Measurements from ENCODE around the gene GTF2A2.
A peak's percentile ranks its signal among the peaks of the same experiment; 100 is the strongest.
"Not testable (repeated sequence)": the region's sequence is repeated elsewhere in the genome, so short reads cannot be mapped to it uniquely, and the experiment has no call there.

Gene GTF2A2

GRCh38 chr15:59656897-59657634 is at the start of gene GTF2A2:
Gene GTF2A2 (minus strand): TSS chr15:59657515. CDS start chr15:59652277, 5,238 bp downstream.
- DNase-seq: peak; percentile 97

GRCh38 chr15:59703979-59704796 is 46.9 kb upstream of the GTF2A2 start:
- DNase-seq: no peak

GRCh38 chr15:59702351-59702750 is 45.0 kb upstream of the GTF2A2 start:
- DNase-seq: no peak

GRCh38 chr15:59701880-59702279 is 44.6 kb upstream of the GTF2A2 start:
- DNase-seq: no peak

GRCh38 chr15:59699810-59700431 is 42.6 kb upstream of the GTF2A2 start:
- no peak for DNase-seq

- DNase-seq: not testable (repeated sequence)
These were observed 40.8 kb upstream of the GTF2A2 start for GRCh38 chr15:59698065-59698464.

- DNase-seq: no peak
These were observed 39.0 kb upstream of the GTF2A2 start for GRCh38 chr15:59696332-59696731.

- DNase-seq: no peak
These were observed 37.5 kb upstream of the GTF2A2 start for GRCh38 chr15:59694779-59695178.

GRCh38 chr15:59691194-59691805 is 34.0 kb upstream of the GTF2A2 start:
- DNase-seq: peak; percentile 42

- peak; percentile 76 for DNase-seq
These were observed 32.4 kb upstream of the GTF2A2 start for GRCh38 chr15:59689626-59690236.

- DNase-seq: peak; percentile 99
These were observed 31.7 kb upstream of the GTF2A2 start, which contains the start of gene BNIP2 for GRCh38 chr15:59688782-59689625. Gene BNIP2 (minus strand): TSS chr15:59689320. CDS start chr15:59682457, 6,863 bp downstream.

- peak; percentile 43 for DNase-seq
These were observed 31.1 kb upstream of the GTF2A2 start for GRCh38 chr15:59688423-59688781.

- peak; percentile 52 for DNase-seq
These were observed 30.5 kb upstream of the GTF2A2 start for GRCh38 chr15:59687836-59688235.

- no peak for DNase-seq
These were observed 29.1 kb upstream of the GTF2A2 start for GRCh38 chr15:59686389-59686788.

GRCh38 chr15:59685737-59686297 is 28.5 kb upstream of the GTF2A2 start:
- DNase-seq: no peak

GRCh38 chr15:59680870-59681269 is 23.6 kb upstream of the GTF2A2 start:
- no peak for DNase-seq

GRCh38 chr15:59680346-59680745 is 23.0 kb upstream of the GTF2A2 start:
- DNase-seq: no peak

- no peak for DNase-seq
These were observed 21.3 kb upstream of the GTF2A2 start for GRCh38 chr15:59678620-59679019.

- DNase-seq: no peak
These were observed 20.9 kb upstream of the GTF2A2 start for GRCh38 chr15:59678172-59678571.

GRCh38 chr15:59676565-59676964 is 19.2 kb upstream of the GTF2A2 start:
- no peak for DNase-seq

GRCh38 chr15:59674361-59674877 is 17.1 kb upstream of the GTF2A2 start:
- DNase-seq: no peak
